Panc1 (cell line): ENCODE measurements around the gene SMURF2. TPM values are rescaled to one million over a fixed set of nuclear protein-coding genes. Genes with fewer than 3 reads are reported as not detected.

ENCODE experiments used
- ATAC-seq: fragments of 200-7000 bp; cut with Tn5 transposase; 2 replicates; pipeline ENCODE4 v1.9.1; 2020; ENCODE audit warnings: mild to moderate bottlenecking, moderate library complexity
- BruUV-seq: library from RNA; stranded (reverse); fragments of 400-500 nt; replicated peaks from 2 replicates; lab custom pipeline; 2021; lab: Mats Ljungman, UMichigan
- CTCF ChIA-PET: fragments of 300-600 bp; sonication (Branson Sonifier 250); formaldehyde crosslinking; loops from one replicate; lab custom pipeline; 2022; ENCODE audit warnings: antibody characterized with exemption; lab: Charles Lee
- POLR2A ChIA-PET: fragments of 300-600 bp; sonication (Branson Sonifier 250); formaldehyde crosslinking; loops from one replicate; lab custom pipeline; 2022; ENCODE audit warnings: antibody characterized with exemption; lab: Charles Lee
- DNase-seq: peaks from one replicate; pipeline ENCODE4 v3.0.0-alpha.2; 2010; ENCODE audit warnings: low read depth, low spot score
- H3K27ac ChIP-seq: 2 replicates; pipeline ENCODE4 v1.5.1; 2011; ENCODE audit warnings: mild to moderate bottlenecking, low read length, inconsistent platforms
- H3K27me3 ChIP-seq: fragments of 200-500 bp; sonication (Bioruptor generic); 2 replicates; pipeline ENCODE4 v1.6.0; 2014; ENCODE audit warnings: low read length, inconsistent platforms; ENCODE audit not compliant: control insufficient read depth, insufficient read depth
- H3K36me3 ChIP-seq: fragments of 200-500 bp; sonication (Bioruptor generic); 2 replicates; pipeline ENCODE4 v1.5.1; 2014; ENCODE audit warnings: inconsistent platforms, mild to moderate bottlenecking, low read length, moderate library complexity; ENCODE audit not compliant: control insufficient read depth, insufficient read depth
- H3K4me1 ChIP-seq: 2 replicates; pipeline ENCODE4 v1.5.1; 2011; ENCODE audit warnings: inconsistent platforms, mild to moderate bottlenecking, low read length, moderate library complexity; ENCODE audit not compliant: control insufficient read depth, insufficient read depth
- H3K4me3 ChIP-seq, 2 experiments: 2 replicates each; pipeline ENCODE4 v1.5.1; 2011 to 2012; ENCODE audit warnings: low read depth in 2 of 2, low read length in 2 of 2, mild to moderate bottlenecking in 2 of 2, inconsistent platforms in 1 of 2, moderate library complexity in 1 of 2
- H3K9me3 ChIP-seq: fragments of 200-500 bp; sonication (Bioruptor generic); 2 replicates; pipeline ENCODE4 v1.5.1; 2014; ENCODE audit warnings: low read depth, mild to moderate bottlenecking, inconsistent platforms, low read length, moderate library complexity; ENCODE audit not compliant: control insufficient read depth, insufficient read depth
- CTCF ChIP-seq: fragments of 450-650 bp; IDR thresholded peaks from 2 replicates; pipeline ENCODE4 v1.5.1; 2017; ENCODE audit warnings: mild to moderate bottlenecking
- POLR2AphosphoS5 ChIP-seq: IDR thresholded peaks from 2 replicates; pipeline ENCODE4 v1.6.1; 2012; ENCODE audit warnings: mild to moderate bottlenecking, low read depth, low read length, moderate library complexity
- REST ChIP-seq, 2 experiments: IDR thresholded peaks; 2 replicates each; pipeline ENCODE4 v1.6.1; 2011 to 2012; ENCODE audit warnings: low read depth in 2 of 2, control low read depth in 1 of 2, low read length in 1 of 2, mild to moderate bottlenecking in 1 of 2, moderate library complexity in 1 of 2; ENCODE audit not compliant: insufficient read depth in 1 of 2
- SIN3A ChIP-seq: IDR thresholded peaks from 2 replicates; pipeline ENCODE4 v1.6.1; 2012; ENCODE audit warnings: low read depth, mild to moderate bottlenecking, low read length, moderate library complexity, borderline replicate concordance; ENCODE audit not compliant: insufficient read depth
- TCF7L2 ChIP-seq: IDR thresholded peaks from 2 replicates; pipeline ENCODE4 v1.6.1; 2011; ENCODE audit warnings: mild to moderate bottlenecking, low read depth, low read length, inconsistent platforms
- in situ Hi-C: cut with HindIII; loops from 2 replicates; pipeline ENCODE4 v1.10.0; 2016; ENCODE audit warnings: low sequenced_read_pairs, low pct_unique_long_range_greater_than_20kb
- intact Hi-C: fragments of 100-400 bp; cut with micrococcal nuclease; formaldehyde crosslinking; loops from one replicate; pipeline ENCODE4 v1.10.0; 2022; ENCODE audit not compliant: unreplicated experiment
- total RNA-seq: library from RNA; stranded (reverse); gene quantifications from one replicate; pipeline ENCODE4 v1.2.1, GENCODE V29; 2021; ENCODE audit not compliant: unreplicated experiment

SMURF2 gene
- total RNA-seq, 1 experiment from 2014 or later: 21.3 TPM

GRCh38 chr17:64591944-64592343, 70.2 kb downstream of the SMURF2 start:
- BruUV-seq: TSS peak; percentile 26
- ATAC-seq (no peak), DNase-seq (no peak)
- POLR2A ChIA-PET: no interaction called here
- Histone ChIP-seq H3K27ac (no peak overlapping the region), H3K27me3 (no peaks in the 10 kb centered on the region), H3K4me1 (no peaks in the 10 kb centered on the region), H3K36me3 (peaks cover 5% of the 10 kb centered on the region), H3K4me3 (no peak overlapping the region), H3K9me3 (no peaks in the 10 kb centered on the region)
- intact Hi-C loops: no loop called here
- no peak for TF ChIP-seq POLR2AphosphoS5
- in situ Hi-C loops: no loop called here
- CTCF ChIA-PET: no interaction called here

- TF ChIP-seq CTCF: no peak
- no peak for TF ChIP-seq SIN3A
- TF ChIP-seq TCF7L2: no peak
- TF ChIP-seq REST (IDR thresholded peaks at IDR 0.05; ENCODE audit: insufficient read depth in 1 of 2, low read depth in 2 of 2, low read length in 1 of 2): no peak
- TF ChIP-seq POLR2AphosphoS5: no peak
- Histone ChIP-seq H3K27me3 (no peaks in the 10 kb centered on the region), H3K9me3 (no peaks in the 10 kb centered on the region), H3K4me3 (no peak overlapping the region), H3K27ac (no peak overlapping the region), H3K4me1 (no peaks in the 10 kb centered on the region), H3K36me3 (peaks cover 2% of the 10 kb centered on the region; the same call in 1 of the 2 replicates)
- ATAC-seq: no peak
- no peak for DNase-seq
- intact Hi-C loops (no loop called here), in situ Hi-C loops (no loop called here)
- BruUV-seq: no TSS peak
- ChIA-PET CTCF (no interaction called here), POLR2A (no interaction called here)
These were observed 77.0 kb downstream of the SMURF2 start for GRCh38 chr17:64585146-64585545.

- intact Hi-C loops: no loop called here
- no peak for DNase-seq
- no TSS peak for BruUV-seq
- H3K36me3 ChIP-seq: peaks cover 7% of the 10 kb centered on the region
- H3K9me3 ChIP-seq: no peaks in the 10 kb centered on the region
- H3K4me3 ChIP-seq: no peak overlapping the region
- ATAC-seq: no peak
- no peak for TF ChIP-seq POLR2AphosphoS5
- no peak for TF ChIP-seq TCF7L2
- TF ChIP-seq CTCF: no peak
- no peak for TF ChIP-seq REST (IDR thresholded peaks at IDR 0.05; ENCODE audit: insufficient read depth in 1 of 2, low read depth in 2 of 2, low read length in 1 of 2)
- no peak for TF ChIP-seq SIN3A
- H3K4me1 ChIP-seq: no peaks in the 10 kb centered on the region
- ChIA-PET CTCF (no interaction called here), POLR2A (no interaction called here)
- in situ Hi-C loops: no loop called here
- H3K27me3 ChIP-seq: no peaks in the 10 kb centered on the region
- no peak overlapping the region for H3K27ac ChIP-seq
These were observed 79.1 kb downstream of the SMURF2 start for GRCh38 chr17:64583038-64583437.
